Fibroblast of lung (primary cell): Measurements from ENCODE around the gene WWOX.

Source experiments
- EZH2 ChIP-seq: IDR thresholded peaks from 2 replicates; pipeline ENCODE4 v1.5.1; 2012; ENCODE audit warnings: low read length, control low read depth, mild to moderate bottlenecking; ENCODE audit errors: missing control alignments
- TF ChIP-seq, protein P1 (sequence below), 2 donors: IDR thresholded peaks in 1 of 2; conservative IDR thresholded peaks in 1 of 2; 1 replicate in 1 of 2; 2 replicates in 1 of 2; pipeline ENCODE4 v1.5.1; 2011 to 2012; ENCODE audit warnings: low read length in 2 of 2, control low read depth in 1 of 2, inconsistent platforms in 1 of 2, low read depth in 1 of 2, mild to moderate bottlenecking in 1 of 2

DNA sequence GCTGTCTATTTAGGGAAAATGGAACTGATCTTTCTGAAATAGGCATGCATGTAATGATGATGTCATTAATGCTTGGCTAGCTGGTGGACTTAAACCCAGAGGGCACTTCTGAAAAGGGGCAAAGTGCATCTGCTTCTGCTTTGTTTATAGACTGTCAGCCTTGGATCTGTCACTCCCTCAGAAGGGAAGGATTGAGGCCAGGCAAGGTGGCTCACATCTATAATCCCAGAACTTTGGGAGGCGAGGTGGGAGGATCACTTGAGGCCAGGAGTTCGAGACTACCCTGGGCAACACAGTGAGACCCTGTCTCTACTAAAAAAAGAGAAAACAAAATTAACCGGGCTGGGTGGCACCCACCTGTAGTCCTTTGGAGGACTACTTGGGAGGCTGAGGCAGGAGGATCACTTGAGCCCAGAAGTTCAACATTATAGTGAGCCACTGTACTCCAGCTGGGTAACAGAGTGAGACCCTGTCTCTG is 185.5 kb downstream of the WWOX start:
- TF ChIP-seq, protein P1, sequence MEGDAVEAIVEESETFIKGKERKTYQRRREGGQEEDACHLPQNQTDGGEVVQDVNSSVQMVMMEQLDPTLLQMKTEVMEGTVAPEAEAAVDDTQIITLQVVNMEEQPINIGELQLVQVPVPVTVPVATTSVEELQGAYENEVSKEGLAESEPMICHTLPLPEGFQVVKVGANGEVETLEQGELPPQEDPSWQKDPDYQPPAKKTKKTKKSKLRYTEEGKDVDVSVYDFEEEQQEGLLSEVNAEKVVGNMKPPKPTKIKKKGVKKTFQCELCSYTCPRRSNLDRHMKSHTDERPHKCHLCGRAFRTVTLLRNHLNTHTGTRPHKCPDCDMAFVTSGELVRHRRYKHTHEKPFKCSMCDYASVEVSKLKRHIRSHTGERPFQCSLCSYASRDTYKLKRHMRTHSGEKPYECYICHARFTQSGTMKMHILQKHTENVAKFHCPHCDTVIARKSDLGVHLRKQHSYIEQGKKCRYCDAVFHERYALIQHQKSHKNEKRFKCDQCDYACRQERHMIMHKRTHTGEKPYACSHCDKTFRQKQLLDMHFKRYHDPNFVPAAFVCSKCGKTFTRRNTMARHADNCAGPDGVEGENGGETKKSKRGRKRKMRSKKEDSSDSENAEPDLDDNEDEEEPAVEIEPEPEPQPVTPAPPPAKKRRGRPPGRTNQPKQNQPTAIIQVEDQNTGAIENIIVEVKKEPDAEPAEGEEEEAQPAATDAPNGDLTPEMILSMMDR (conservative IDR thresholded peaks at IDR 0.05 in 1 of 2, IDR thresholded peaks at IDR 0.05 in 1 of 2; ENCODE audit: low read depth in 1 of 2, low read length in 2 of 2) = no peak
- no peak for TF ChIP-seq EZH2
